GM23248 (cell line): ENCODE data around the gene CDK2.

Experiments
- EZH2 ChIP-seq: fragments of 200-600 bp; sonication (generic); IDR thresholded peaks from 2 replicates; pipeline ENCODE4 v1.6.1; 2018; ENCODE audit warnings: antibody characterized with exemption, mild to moderate bottlenecking; ENCODE audit not compliant: insufficient read depth, poor library complexity, severe bottlenecking
- EZH2phosphoT487 ChIP-seq: fragments of 200-600 bp; sonication (generic); IDR thresholded peaks from 2 replicates; pipeline ENCODE4 v1.6.1; 2018; ENCODE audit warnings: antibody characterized with exemption, moderate library complexity, mild to moderate bottlenecking, low read depth; ENCODE audit not compliant: insufficient read depth

- TF ChIP-seq EZH2phosphoT487 = no peak
- TF ChIP-seq EZH2 = no peak
Observed at GRCh38 chr12:55933799-55934742, 32.6 kb upstream of the CDK2 start.
